ENCODE results near the gene KDF1.

KDF1 gene

DNA sequence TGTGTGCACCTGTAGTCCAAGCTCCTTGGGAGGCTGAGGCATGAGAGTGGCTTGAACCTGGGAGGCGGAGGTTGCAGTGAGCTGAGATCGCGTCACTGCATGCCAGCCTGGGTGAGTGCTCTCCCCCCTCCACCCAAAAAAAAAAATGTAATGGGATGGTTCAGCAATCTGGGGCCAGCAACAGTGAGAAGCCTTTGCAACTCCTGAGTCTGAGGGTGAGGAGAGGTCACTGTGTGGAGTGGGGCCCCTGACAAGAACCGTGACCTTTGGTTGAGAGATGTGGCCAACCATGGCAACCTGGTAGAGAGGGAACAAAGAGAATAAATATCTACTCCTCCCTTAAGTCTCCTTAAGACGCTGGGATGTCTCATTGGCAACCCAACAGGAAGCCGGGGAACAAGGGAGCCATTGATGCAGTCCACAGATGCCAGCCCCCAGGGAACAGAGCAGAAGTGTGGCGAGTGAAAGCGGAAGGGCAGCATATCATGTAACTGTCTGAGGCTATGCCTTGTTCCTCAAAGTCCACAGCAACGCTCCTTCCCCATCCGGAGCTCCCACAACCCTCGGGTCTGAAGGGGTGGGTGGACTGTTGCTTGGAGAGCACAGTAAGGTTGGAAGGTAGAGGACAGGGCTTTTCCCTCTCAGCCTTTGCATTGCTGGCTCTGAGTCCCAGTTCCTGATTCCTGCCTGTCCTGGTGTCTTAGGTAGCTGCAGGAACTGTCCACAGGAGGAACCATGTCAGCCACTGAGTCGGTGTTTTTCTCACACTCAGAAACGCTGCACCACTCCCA, 41.5 kb upstream of the KDF1 start:
- peaks cover 5% of the 10 kb centered on the region for H3K27me3 ChIP-seq (replicated peaks; ENCODE audit: control insufficient read depth, insufficient read depth, low read length, poor library complexity, severe bottlenecking)
- no peak overlapping the region for H3K4me3 ChIP-seq (ENCODE audit: insufficient read depth, low read depth, low read length, poor library complexity, severe bottlenecking)
- no peaks in the 10 kb centered on the region for H3K36me3 ChIP-seq (ENCODE audit: control insufficient read depth, insufficient read depth, low read length)
- no peak overlapping the region for H3K27ac ChIP-seq (ENCODE audit: insufficient read depth, low read length, poor library complexity, severe bottlenecking)
- H3K9me3 ChIP-seq (ENCODE audit: control insufficient read depth, low read length), result no peaks in the 10 kb centered on the region
- DNase-seq, result no peak
- peaks cover 5% of the 10 kb centered on the region for H3K4me1 ChIP-seq (ENCODE audit: control insufficient read depth, insufficient read depth, low read length, poor library complexity, severe bottlenecking)

DNA sequence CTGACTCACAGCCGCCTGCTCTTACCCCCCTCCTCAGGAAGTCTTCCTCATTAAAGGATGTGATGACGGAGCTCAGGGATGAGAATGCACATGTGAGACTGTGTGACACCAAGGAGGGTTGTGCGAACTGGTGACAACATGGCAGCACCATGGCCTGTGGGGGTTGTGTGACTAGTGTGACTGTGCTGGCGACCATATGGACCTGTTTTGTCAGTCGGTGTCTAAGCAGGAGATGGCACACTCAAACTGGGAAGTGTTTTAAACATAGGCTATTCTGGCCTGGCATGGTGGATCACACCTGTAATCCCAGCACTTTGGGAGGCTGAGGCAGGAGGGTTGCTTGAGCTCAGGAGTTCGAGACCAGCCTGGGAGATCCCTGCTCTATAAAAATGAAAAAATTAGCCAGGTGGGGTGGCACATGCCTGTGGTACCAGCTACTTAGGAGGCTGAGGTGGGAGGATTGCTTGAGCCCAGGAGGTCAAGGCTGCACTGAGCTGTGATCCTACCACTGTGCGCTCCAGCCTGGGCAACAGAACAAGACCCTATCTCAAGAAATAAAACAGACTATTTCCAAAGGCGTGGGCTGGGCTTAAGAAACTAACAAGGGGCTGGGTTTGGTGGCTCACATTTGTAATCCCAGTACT, 40.7 kb upstream of the KDF1 start:
- no peaks in the 10 kb centered on the region for H3K9me3 ChIP-seq (ENCODE audit: control insufficient read depth, low read length)
- peaks cover 8% of the 10 kb centered on the region for H3K27me3 ChIP-seq (replicated peaks; ENCODE audit: control insufficient read depth, insufficient read depth, low read length, poor library complexity, severe bottlenecking)
- H3K4me1 ChIP-seq (ENCODE audit: control insufficient read depth, insufficient read depth, low read length, poor library complexity, severe bottlenecking), result peaks cover 5% of the 10 kb centered on the region
- H3K27ac ChIP-seq (ENCODE audit: insufficient read depth, low read length, poor library complexity, severe bottlenecking), result no peak overlapping the region
- H3K4me3 ChIP-seq (ENCODE audit: insufficient read depth, low read depth, low read length, poor library complexity, severe bottlenecking), result no peak overlapping the region
- DNase-seq, result no peak
- no peaks in the 10 kb centered on the region for H3K36me3 ChIP-seq (ENCODE audit: control insufficient read depth, insufficient read depth, low read length)

DNA sequence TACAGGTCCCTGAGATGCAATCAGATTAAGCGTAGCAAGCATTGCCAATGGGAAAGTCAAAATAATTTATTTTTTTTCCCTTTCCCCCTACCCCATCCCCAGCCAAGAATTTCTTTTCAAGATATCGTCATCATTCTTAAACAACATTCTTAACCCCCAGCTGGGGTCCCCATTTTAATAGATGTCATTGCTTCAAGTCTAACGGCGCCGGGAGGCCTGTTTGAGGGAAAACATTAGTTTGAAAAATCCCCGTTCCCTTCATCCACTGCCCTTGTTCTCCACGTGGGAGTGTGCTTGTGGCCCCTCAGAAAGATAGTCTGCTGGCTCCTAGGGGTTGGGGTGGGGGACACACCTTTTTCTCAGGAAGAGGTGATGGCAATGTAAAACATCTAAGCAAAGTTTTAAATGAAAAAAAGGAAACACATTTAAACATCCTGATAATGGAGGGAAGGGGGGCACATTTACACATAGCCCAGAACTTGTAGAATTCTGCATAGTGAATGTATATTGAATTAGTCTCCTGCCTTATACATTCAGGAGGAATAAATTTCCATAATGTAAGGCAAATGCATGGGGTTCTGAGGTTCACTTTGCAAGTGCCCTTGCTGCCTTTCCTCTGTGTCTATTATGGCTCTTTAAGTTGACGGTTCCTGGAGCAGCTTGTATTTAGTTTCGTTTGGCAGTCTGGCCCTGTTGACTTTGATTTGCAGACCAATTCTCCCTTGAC, 40.0 kb upstream of the KDF1 start:
- Histone ChIP-seq H3K9me3 (ENCODE audit: control insufficient read depth, low read length) (no peaks in the 10 kb centered on the region), H3K4me3 (ENCODE audit: insufficient read depth, low read depth, low read length, poor library complexity, severe bottlenecking) (no peak overlapping the region), H3K27me3 (replicated peaks; ENCODE audit: control insufficient read depth, insufficient read depth, low read length, poor library complexity, severe bottlenecking) (peaks cover 13% of the 10 kb centered on the region), H3K36me3 (ENCODE audit: control insufficient read depth, insufficient read depth, low read length) (no peaks in the 10 kb centered on the region), H3K4me1 (ENCODE audit: control insufficient read depth, insufficient read depth, low read length, poor library complexity, severe bottlenecking) (peaks cover 5% of the 10 kb centered on the region), H3K27ac (ENCODE audit: insufficient read depth, low read length, poor library complexity, severe bottlenecking) (no peak overlapping the region)
- DNase-seq, result no peak

DNA sequence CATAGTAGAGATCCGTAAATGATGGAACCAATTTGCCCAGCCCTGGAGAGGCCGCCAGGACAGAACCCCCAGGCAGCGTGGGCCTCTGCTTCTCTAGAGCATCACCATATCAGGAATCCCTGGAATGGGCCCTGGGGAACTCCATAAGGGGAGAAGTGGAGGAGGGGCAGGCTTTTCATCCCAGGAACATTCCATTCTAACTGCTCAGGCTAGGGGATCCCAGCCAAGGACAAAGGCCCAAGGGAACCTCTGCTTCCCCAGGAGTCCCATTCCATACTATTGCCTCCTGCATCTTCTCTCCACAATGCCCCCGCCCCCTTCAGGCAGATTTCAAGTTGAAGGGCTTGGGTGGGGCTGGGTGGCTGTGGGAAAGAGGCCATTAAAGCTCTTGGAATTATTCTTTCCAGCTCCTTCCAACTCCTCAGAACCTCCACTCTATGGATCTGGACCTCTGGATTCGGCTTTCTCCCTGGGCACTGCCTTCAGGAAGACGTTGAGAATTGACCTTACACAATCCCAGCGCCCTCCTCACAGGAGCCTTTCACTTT, 39.2 kb upstream of the KDF1 start:
- Histone ChIP-seq H3K36me3 (ENCODE audit: control insufficient read depth, insufficient read depth, low read length) (no peaks in the 10 kb centered on the region), H3K27me3 (replicated peaks; ENCODE audit: control insufficient read depth, insufficient read depth, low read length, poor library complexity, severe bottlenecking) (peaks cover 21% of the 10 kb centered on the region), H3K4me1 (ENCODE audit: control insufficient read depth, insufficient read depth, low read length, poor library complexity, severe bottlenecking) (peaks cover 9% of the 10 kb centered on the region), H3K27ac (ENCODE audit: insufficient read depth, low read length, poor library complexity, severe bottlenecking) (no peak overlapping the region), H3K4me3 (ENCODE audit: insufficient read depth, low read depth, low read length, poor library complexity, severe bottlenecking) (no peak overlapping the region), H3K9me3 (ENCODE audit: control insufficient read depth, low read length) (no peaks in the 10 kb centered on the region)
- no peak for DNase-seq

DNA sequence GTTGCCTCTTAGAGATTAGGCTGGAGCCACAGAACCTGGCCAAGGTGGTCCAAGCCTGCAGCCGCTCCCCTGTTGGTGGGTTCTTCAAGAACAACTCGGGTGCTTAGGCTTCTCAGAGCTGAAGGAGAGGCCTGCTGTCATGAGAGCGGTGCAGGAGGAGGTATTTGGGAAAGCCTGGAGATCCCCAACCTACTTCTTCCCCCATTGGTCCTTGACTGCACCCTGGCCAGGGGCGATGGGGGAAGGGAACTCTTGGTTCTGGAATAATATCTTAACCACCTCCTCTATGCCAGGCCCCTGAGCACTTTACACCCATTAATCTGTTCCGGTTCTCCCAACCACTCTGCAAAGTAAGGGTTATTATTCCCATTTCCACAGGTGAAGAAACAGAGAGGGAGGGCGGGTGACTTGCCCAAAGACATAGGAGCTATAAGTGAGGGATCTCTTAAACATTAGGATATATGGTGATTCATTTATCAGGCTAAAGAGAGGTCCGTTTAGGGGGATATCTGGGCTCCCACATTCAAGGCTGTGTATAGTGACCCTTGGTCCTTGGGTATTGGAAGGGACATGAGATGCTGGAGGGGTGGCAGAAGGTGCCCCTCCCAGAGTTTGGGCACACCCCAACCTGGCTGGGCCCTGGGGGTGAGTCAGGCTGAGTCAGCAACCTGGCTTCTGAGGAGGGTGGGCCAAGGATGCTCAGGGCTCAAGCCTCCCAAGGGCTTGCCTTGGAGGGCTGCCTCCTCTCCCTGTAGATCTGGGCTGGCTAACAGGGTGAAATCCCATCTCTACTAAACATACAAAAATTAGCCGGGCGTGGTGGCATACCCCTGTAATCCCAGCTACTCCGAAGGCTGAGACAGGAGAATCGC, 38.4 kb upstream of the KDF1 start:
- peaks cover 23% of the 10 kb centered on the region for H3K27me3 ChIP-seq (replicated peaks; ENCODE audit: control insufficient read depth, insufficient read depth, low read length, poor library complexity, severe bottlenecking)
- H3K36me3 ChIP-seq (ENCODE audit: control insufficient read depth, insufficient read depth, low read length), result no peaks in the 10 kb centered on the region
- no peak overlapping the region for H3K4me3 ChIP-seq (ENCODE audit: insufficient read depth, low read depth, low read length, poor library complexity, severe bottlenecking)
- H3K27ac ChIP-seq (ENCODE audit: insufficient read depth, low read length, poor library complexity, severe bottlenecking), result no peak overlapping the region
- H3K9me3 ChIP-seq (ENCODE audit: control insufficient read depth, low read length), result no peaks in the 10 kb centered on the region
- H3K4me1 ChIP-seq (ENCODE audit: control insufficient read depth, insufficient read depth, low read length, poor library complexity, severe bottlenecking), result peaks cover 10% of the 10 kb centered on the region
- no peak for DNase-seq

DNA sequence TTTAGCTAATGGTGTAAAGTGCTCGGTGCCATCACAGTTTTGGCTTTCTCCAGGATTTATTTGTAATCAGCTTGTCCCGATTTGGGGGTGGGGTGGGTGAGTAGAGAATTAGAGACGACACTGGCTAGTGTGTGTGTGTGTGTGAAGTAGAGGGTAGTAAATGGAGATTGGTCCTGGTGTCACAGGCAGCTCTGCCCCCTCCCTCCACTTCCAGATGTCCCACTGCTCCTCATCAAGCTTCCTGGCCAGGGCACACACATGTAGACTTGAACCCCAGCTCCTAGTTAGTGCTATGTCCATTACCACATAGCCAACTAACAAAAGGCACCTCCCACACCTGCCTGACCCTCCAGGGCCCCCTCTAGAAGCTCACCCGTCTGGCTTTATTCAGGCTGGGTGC, 36.4 kb upstream of the KDF1 start:
- no peak for DNase-seq
- peaks cover 23% of the 10 kb centered on the region for H3K27me3 ChIP-seq (replicated peaks; ENCODE audit: control insufficient read depth, insufficient read depth, low read length, poor library complexity, severe bottlenecking)
- H3K36me3 ChIP-seq (ENCODE audit: control insufficient read depth, insufficient read depth, low read length), result no peaks in the 10 kb centered on the region
- H3K27ac ChIP-seq (ENCODE audit: insufficient read depth, low read length, poor library complexity, severe bottlenecking), result no peak overlapping the region
- H3K4me1 ChIP-seq (ENCODE audit: control insufficient read depth, insufficient read depth, low read length, poor library complexity, severe bottlenecking), result peaks cover 15% of the 10 kb centered on the region
- H3K4me3 ChIP-seq (ENCODE audit: insufficient read depth, low read depth, low read length, poor library complexity, severe bottlenecking), result no peak overlapping the region
- H3K9me3 ChIP-seq (ENCODE audit: control insufficient read depth, low read length), result no peaks in the 10 kb centered on the region

DNA sequence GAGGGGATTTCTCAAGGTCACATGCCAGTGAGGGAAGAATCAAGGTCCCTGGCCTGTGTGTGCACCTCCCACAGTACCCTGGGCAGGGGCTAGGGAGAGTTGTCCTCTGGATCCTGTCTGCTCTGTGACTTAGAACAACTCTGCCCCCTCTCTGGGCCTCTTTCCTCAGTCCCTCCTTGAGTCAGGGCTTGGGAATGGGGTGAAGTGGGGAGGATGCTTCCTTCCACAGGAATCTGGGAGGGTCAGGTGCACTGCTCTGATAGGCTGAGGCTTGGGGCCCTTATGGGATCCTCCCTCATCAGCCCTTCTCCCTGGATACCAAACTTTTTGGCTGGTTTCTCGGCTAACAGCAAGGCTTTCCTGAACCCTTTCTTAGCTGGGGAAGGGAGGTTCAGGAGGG, 35.8 kb upstream of the KDF1 start:
- Histone ChIP-seq H3K36me3 (ENCODE audit: control insufficient read depth, insufficient read depth, low read length) (no peaks in the 10 kb centered on the region), H3K27ac (ENCODE audit: insufficient read depth, low read length, poor library complexity, severe bottlenecking) (no peak overlapping the region), H3K27me3 (replicated peaks; ENCODE audit: control insufficient read depth, insufficient read depth, low read length, poor library complexity, severe bottlenecking) (peaks cover 23% of the 10 kb centered on the region), H3K4me3 (ENCODE audit: insufficient read depth, low read depth, low read length, poor library complexity, severe bottlenecking) (no peak overlapping the region), H3K9me3 (ENCODE audit: control insufficient read depth, low read length) (no peaks in the 10 kb centered on the region), H3K4me1 (ENCODE audit: control insufficient read depth, insufficient read depth, low read length, poor library complexity, severe bottlenecking) (peaks cover 15% of the 10 kb centered on the region)
- DNase-seq, result no peak

DNA sequence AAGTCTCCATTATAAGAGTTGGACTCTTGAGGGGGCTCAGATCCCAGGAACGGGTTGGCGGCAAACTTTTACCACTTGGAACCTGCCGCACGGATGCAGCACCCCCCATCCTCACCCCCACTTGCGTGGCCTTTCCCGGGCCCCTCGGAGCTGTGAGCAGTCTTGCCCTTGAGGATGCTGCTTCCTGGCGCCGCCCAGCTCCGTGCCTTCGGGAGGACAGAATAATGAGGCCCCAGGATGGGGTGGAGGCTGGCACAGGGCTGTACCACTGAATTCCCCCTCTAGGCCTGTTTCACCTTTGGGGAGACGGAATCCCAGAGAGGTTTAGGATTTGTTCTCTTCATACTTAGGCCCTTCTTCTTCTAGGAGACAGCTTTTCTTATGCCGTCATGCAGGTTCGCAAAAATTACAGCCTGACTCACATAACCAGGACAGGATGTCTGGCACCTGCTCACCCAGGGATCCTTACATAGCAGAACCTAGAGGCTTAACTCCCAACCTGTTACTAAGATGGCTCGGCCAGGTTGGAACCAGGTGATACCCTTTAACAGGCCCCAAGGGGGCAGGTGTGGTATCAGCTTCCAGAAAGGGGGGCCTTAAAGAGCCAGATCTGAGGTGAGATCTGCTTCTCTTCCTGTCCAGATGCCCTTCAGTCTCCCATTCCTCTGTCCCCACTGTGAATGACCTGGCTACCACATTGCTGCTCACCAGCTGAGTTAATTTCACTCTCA, 34.7 kb upstream of the KDF1 start:
- peaks cover 15% of the 10 kb centered on the region for H3K4me1 ChIP-seq (ENCODE audit: control insufficient read depth, insufficient read depth, low read length, poor library complexity, severe bottlenecking)
- DNase-seq, result no peak
- H3K36me3 ChIP-seq (ENCODE audit: control insufficient read depth, insufficient read depth, low read length), result no peaks in the 10 kb centered on the region
- no peak overlapping the region for H3K4me3 ChIP-seq (ENCODE audit: insufficient read depth, low read depth, low read length, poor library complexity, severe bottlenecking)
- no peaks in the 10 kb centered on the region for H3K9me3 ChIP-seq (ENCODE audit: control insufficient read depth, low read length)
- H3K27me3 ChIP-seq (replicated peaks; ENCODE audit: control insufficient read depth, insufficient read depth, low read length, poor library complexity, severe bottlenecking), result peaks cover 23% of the 10 kb centered on the region
- no peak overlapping the region for H3K27ac ChIP-seq (ENCODE audit: insufficient read depth, low read length, poor library complexity, severe bottlenecking)

All from effector memory CD4-positive, alpha-beta T cell (primary cell).